Left lobe of liver (tissue), 2 donors: ENCODE measurements around the gene ETHE1. TPM values are rescaled to one million over a fixed set of nuclear protein-coding genes. Genes with fewer than 3 reads are reported as not detected.

Experiments used
- ATAC-seq: fragments of 200-7000 bp; cut with Tn5 transposase; one replicate; pipeline ENCODE4 v1.9.1; 2020; ENCODE audit warnings: mild to moderate bottlenecking, moderate library complexity
- DNase-seq: peaks from one replicate; pipeline ENCODE4 v3.0.0-alpha.2; 2020; ENCODE audit warnings: low spot score
- total RNA-seq: library from RNA; stranded (reverse); gene quantifications from one replicate; pipeline ENCODE4 v1.2.1, GENCODE V29; 2021
- donor health status: DM: no; HTN: no; CAD: no; lungs with moderate emphysema.
- donor health status: DM: no; HTN: yes; CAD: no.

The ETHE1 gene
- total RNA-seq, 1 donor from 2014 or later = 43.5 TPM

GRCh38 chr19:43468354-43469159 lies 58.4 kb downstream of the ETHE1 start:
- no peak for ATAC-seq

GRCh38 chr19:43467730-43468129 lies 59.3 kb downstream of the ETHE1 start:
- ATAC-seq = no peak
- no peak for DNase-seq

More at GRCh38 chr19:43468354-43469159, 58.4 kb downstream of the ETHE1 start:
- no peak for DNase-seq

GRCh38 chr19:43467276-43467675 lies 59.7 kb downstream of the ETHE1 start:
- no peak for DNase-seq
- ATAC-seq = no peak

- DNase-seq = no peak
- no peak for ATAC-seq
Observed at GRCh38 chr19:43466793-43467192, 60.2 kb downstream of the ETHE1 start.

GRCh38 chr19:43465468-43466120 lies 61.4 kb downstream of the ETHE1 start, which contains the start of gene LYPD3:
LYPD3 (minus strand) TSS chr19:43465608; CDS start chr19:43465571, 37 bp downstream.
- DNase-seq (no peak), ATAC-seq (no peak)

GRCh38 chr19:43464134-43464775 lies 62.7 kb downstream of the ETHE1 start:
- peak; percentile 39 for ATAC-seq

GRCh38 chr19:43463381-43464133 lies 63.4 kb downstream of the ETHE1 start:
- DNase-seq (peak; percentile 98), ATAC-seq (peak; percentile 94)

More at GRCh38 chr19:43464134-43464775, 62.7 kb downstream of the ETHE1 start:
- DNase-seq = peak; percentile 72

GRCh38 chr19:43462785-43463380 lies 64.1 kb downstream of the ETHE1 start:
- DNase-seq (no peak), ATAC-seq (no peak)

GRCh38 chr19:43462383-43462782 lies 64.6 kb downstream of the ETHE1 start:
- ATAC-seq = no peak

GRCh38 chr19:43461303-43461702 lies 65.7 kb downstream of the ETHE1 start:
- DNase-seq = no peak
- ATAC-seq = no peak

More at GRCh38 chr19:43462383-43462782, 64.6 kb downstream of the ETHE1 start:
- DNase-seq = no peak

GRCh38 chr19:43460362-43461016 lies 66.5 kb downstream of the ETHE1 start:
- ATAC-seq (no peak), DNase-seq (no peak)

- DNase-seq (no peak), ATAC-seq (no peak)
Observed at GRCh38 chr19:43457809-43458208, 69.2 kb downstream of the ETHE1 start.

Other genes starting within 250 kb of the ETHE1 start
- 0.38 TPM for gene CD177, start 173.5 kb downstream of the ETHE1 start, total RNA-seq
- gene TEX101, start 112.3 kb downstream of the ETHE1 start, total RNA-seq = not detected
- 0.53 TPM for gene LYPD3, start 61.6 kb downstream of the ETHE1 start, total RNA-seq
- 17.7 TPM for gene PHLDB3, start 22.5 kb downstream of the ETHE1 start, total RNA-seq
- gene ZNF575, start 6.0 kb upstream of the ETHE1 start, total RNA-seq = 1.5 TPM
- 8.8 TPM for gene XRCC1, start 48.3 kb upstream of the ETHE1 start, total RNA-seq
- 0.88 TPM for gene PINLYP, start 48.6 kb upstream of the ETHE1 start, total RNA-seq
- 17.1 TPM for gene IRGQ, start 68.9 kb upstream of the ETHE1 start, total RNA-seq
- gene ZNF576, start 69.4 kb upstream of the ETHE1 start, total RNA-seq = 7.7 TPM
- gene SRRM5, start 84.9 kb upstream of the ETHE1 start, total RNA-seq = 0.35 TPM
- 15.7 TPM for gene ZNF428, start 92.4 kb upstream of the ETHE1 start, total RNA-seq
- gene CADM4, start 112.6 kb upstream of the ETHE1 start, total RNA-seq = 5.1 TPM
- 3.4 TPM for gene PLAUR, start 143.0 kb upstream of the ETHE1 start, total RNA-seq
- not detected for gene IRGC, start 188.9 kb upstream of the ETHE1 start, total RNA-seq
- 13.2 TPM for gene SMG9, start 227.8 kb upstream of the ETHE1 start, total RNA-seq